Measurements from ENCODE around the gene B4GALT5.

DNA sequence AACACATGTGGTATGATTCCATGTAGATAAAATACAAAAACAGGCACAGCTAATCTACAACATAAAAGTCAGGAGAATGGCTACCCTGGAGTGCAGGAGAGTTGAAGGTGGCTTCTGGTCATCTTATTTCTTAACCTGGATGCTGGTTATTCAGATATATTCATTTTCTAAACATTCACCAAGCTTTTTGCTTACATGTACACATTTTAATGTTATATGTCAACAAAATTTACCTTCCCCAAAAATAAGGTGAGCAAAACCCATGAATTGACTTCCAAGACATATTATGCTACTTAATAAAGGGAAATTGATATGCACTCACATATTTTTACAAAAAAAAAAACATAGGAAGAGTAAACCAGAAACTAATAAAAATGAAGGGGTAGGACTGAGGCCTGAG lies 50.6 kb downstream of the B4GALT5 start:
- TF ChIP-seq, protein P1, sequence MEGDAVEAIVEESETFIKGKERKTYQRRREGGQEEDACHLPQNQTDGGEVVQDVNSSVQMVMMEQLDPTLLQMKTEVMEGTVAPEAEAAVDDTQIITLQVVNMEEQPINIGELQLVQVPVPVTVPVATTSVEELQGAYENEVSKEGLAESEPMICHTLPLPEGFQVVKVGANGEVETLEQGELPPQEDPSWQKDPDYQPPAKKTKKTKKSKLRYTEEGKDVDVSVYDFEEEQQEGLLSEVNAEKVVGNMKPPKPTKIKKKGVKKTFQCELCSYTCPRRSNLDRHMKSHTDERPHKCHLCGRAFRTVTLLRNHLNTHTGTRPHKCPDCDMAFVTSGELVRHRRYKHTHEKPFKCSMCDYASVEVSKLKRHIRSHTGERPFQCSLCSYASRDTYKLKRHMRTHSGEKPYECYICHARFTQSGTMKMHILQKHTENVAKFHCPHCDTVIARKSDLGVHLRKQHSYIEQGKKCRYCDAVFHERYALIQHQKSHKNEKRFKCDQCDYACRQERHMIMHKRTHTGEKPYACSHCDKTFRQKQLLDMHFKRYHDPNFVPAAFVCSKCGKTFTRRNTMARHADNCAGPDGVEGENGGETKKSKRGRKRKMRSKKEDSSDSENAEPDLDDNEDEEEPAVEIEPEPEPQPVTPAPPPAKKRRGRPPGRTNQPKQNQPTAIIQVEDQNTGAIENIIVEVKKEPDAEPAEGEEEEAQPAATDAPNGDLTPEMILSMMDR (IDR thresholded peaks at IDR 0.05), result no peak
- no peak for TF ChIP-seq ZNF317 (CRISPR knock-in tag; IDR thresholded peaks at IDR 0.05; ENCODE audit: borderline replicate concordance, low read depth)
- TF ChIP-seq, protein P2, sequence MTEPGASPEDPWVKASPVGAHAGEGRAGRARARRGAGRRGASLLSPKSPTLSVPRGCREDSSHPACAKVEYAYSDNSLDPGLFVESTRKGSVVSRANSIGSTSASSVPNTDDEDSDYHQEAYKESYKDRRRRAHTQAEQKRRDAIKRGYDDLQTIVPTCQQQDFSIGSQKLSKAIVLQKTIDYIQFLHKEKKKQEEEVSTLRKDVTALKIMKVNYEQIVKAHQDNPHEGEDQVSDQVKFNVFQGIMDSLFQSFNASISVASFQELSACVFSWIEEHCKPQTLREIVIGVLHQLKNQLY (CRISPR knock-in tag; IDR thresholded peaks at IDR 0.05), result no peak
